ENCODE data around the gene USP17L13. TPM values are rescaled to one million over a fixed set of nuclear protein-coding genes. Genes with fewer than 3 reads are reported as not detected.
"Not testable (repeated sequence)": the region's sequence is repeated elsewhere in the genome, so short reads cannot be mapped to it uniquely, and the experiment has no call there.

USP17L13 gene
- total and polyA plus RNA-seq, 2 donors (not counting 3 experiments of a cell fraction or from before 2014, with no cell fraction given): not detected

GRCh38 chr4:9262572-9262971 lies 37.9 kb downstream of the USP17L13 start, which contains the start of gene USP17L21:
TSS of gene USP17L21 (plus strand) at chr4:9262872. CDS start at chr4:9262872, 0 bp downstream.
- H3K4me2 ChIP-seq (ENCODE audit: insufficient read depth, low read length); BruUV-seq (replicated peaks); DNase-seq (ENCODE audit: low read depth, low spot score): not testable (repeated sequence)

GRCh38 chr4:9267319-9267718 lies 42.6 kb downstream of the USP17L13 start, which contains the start of gene USP17L22:
TSS of gene USP17L22 (plus strand) at chr4:9267619. CDS start at chr4:9267619, 0 bp downstream.
- H3K36me3 ChIP-seq (ENCODE audit: control insufficient read depth in 2 of 2, extremely low read depth in 1 of 2, insufficient read depth in 2 of 2, low read length in 2 of 2); H3K27me3 ChIP-seq (ENCODE audit: control insufficient read depth in 2 of 2, insufficient read depth in 2 of 2, low read length in 2 of 2); H3K9me1 ChIP-seq (replicated peaks; ENCODE audit: control insufficient read depth, extremely low read depth, insufficient read depth, low read length); H2AFZ ChIP-seq (ENCODE audit: low read depth, low read length); H3K27ac ChIP-seq (ENCODE audit: insufficient read depth, low read depth, low read length); H3K4me1 ChIP-seq (ENCODE audit: control insufficient read depth, extremely low read depth, insufficient read depth, low read length); H3K9me3 ChIP-seq (replicated peaks; ENCODE audit: control insufficient read depth, insufficient read depth, low read length); BruUV-seq (replicated peaks); H4K20me1 ChIP-seq (replicated peaks; ENCODE audit: control insufficient read depth, extremely low read depth, insufficient read depth, low read length); H3K79me2 ChIP-seq (ENCODE audit: control insufficient read depth, insufficient read depth, low read length); CTCF ChIA-PET; H3K4me2 ChIP-seq (ENCODE audit: insufficient read depth, low read length); FAIRE-seq; H3K4me3 ChIP-seq (replicated peaks in 1 of 3; ENCODE audit: insufficient read depth in 1 of 3, low read depth in 1 of 3, low read length in 3 of 3); POLR2A ChIA-PET; dilution Hi-C loops (cut with MboI; ENCODE audit: extremely low pct_ligation_motif_present, low sequenced_read_pairs); H3K9ac ChIP-seq (replicated peaks; ENCODE audit: extremely low read depth, insufficient read depth, low read length); intact Hi-C loops (cut with micrococcal nuclease); DNase-seq (ENCODE audit: low read depth, low spot score): not testable (repeated sequence)

More at GRCh38 chr4:9262572-9262971, 37.9 kb downstream of the USP17L13 start, which contains the start of gene USP17L21:
- POLR2A ChIA-PET; H3K9me3 ChIP-seq (replicated peaks; ENCODE audit: control insufficient read depth, insufficient read depth, low read length); CTCF ChIA-PET; H3K9ac ChIP-seq (replicated peaks; ENCODE audit: extremely low read depth, insufficient read depth, low read length); intact Hi-C loops (cut with micrococcal nuclease); H3K4me1 ChIP-seq (ENCODE audit: control insufficient read depth, extremely low read depth, insufficient read depth, low read length); H2AFZ ChIP-seq (ENCODE audit: low read depth, low read length); H3K27me3 ChIP-seq (ENCODE audit: control insufficient read depth in 2 of 2, insufficient read depth in 2 of 2, low read length in 2 of 2); FAIRE-seq; H4K20me1 ChIP-seq (replicated peaks; ENCODE audit: control insufficient read depth, extremely low read depth, insufficient read depth, low read length); H3K27ac ChIP-seq (ENCODE audit: insufficient read depth, low read depth, low read length); H3K4me3 ChIP-seq (replicated peaks in 1 of 3; ENCODE audit: insufficient read depth in 1 of 3, low read depth in 1 of 3, low read length in 3 of 3); H3K79me2 ChIP-seq (ENCODE audit: control insufficient read depth, insufficient read depth, low read length); H3K9me1 ChIP-seq (replicated peaks; ENCODE audit: control insufficient read depth, extremely low read depth, insufficient read depth, low read length); dilution Hi-C loops (cut with MboI; ENCODE audit: extremely low pct_ligation_motif_present, low sequenced_read_pairs); H3K36me3 ChIP-seq (ENCODE audit: control insufficient read depth in 2 of 2, extremely low read depth in 1 of 2, insufficient read depth in 2 of 2, low read length in 2 of 2): not testable (repeated sequence)

- H3K9me1 ChIP-seq (replicated peaks; ENCODE audit: control insufficient read depth, extremely low read depth, insufficient read depth, low read length); H3K27ac ChIP-seq (ENCODE audit: insufficient read depth, low read depth, low read length); H3K4me3 ChIP-seq (replicated peaks in 1 of 3; ENCODE audit: insufficient read depth in 1 of 3, low read depth in 1 of 3, low read length in 3 of 3); DNase-seq (ENCODE audit: low read depth, low spot score); H4K20me1 ChIP-seq (replicated peaks; ENCODE audit: control insufficient read depth, extremely low read depth, insufficient read depth, low read length); CTCF ChIA-PET; dilution Hi-C loops (cut with MboI; ENCODE audit: extremely low pct_ligation_motif_present, low sequenced_read_pairs); H3K27me3 ChIP-seq (ENCODE audit: control insufficient read depth in 2 of 2, insufficient read depth in 2 of 2, low read length in 2 of 2); H3K9ac ChIP-seq (replicated peaks; ENCODE audit: extremely low read depth, insufficient read depth, low read length); H3K4me2 ChIP-seq (ENCODE audit: insufficient read depth, low read length); H3K4me1 ChIP-seq (ENCODE audit: control insufficient read depth, extremely low read depth, insufficient read depth, low read length); H3K9me3 ChIP-seq (replicated peaks; ENCODE audit: control insufficient read depth, insufficient read depth, low read length); H3K36me3 ChIP-seq (ENCODE audit: control insufficient read depth in 2 of 2, extremely low read depth in 1 of 2, insufficient read depth in 2 of 2, low read length in 2 of 2); H2AFZ ChIP-seq (ENCODE audit: low read depth, low read length); intact Hi-C loops (cut with micrococcal nuclease); H3K79me2 ChIP-seq (ENCODE audit: control insufficient read depth, insufficient read depth, low read length); BruUV-seq (replicated peaks); POLR2A ChIA-PET: not testable (repeated sequence)
- FAIRE-seq: peak; percentile 24
These were observed 47.0 kb downstream of the USP17L13 start for GRCh38 chr4:9271719-9272118.

Other genes starting within 250 kb of the USP17L13 start
- gene FAM90A26, start 54.5 kb upstream of the USP17L13 start, total RNA-seq: not detected in 2 replicates
- not detected in 2 replicates for gene FAM90A26, start 54.5 kb upstream of the USP17L13 start, polyA plus RNA-seq
- not detected in 2 replicates for gene USP17L10, start 14.2 kb upstream of the USP17L13 start, total RNA-seq
- not detected in 2 replicates for gene USP17L10, start 14.2 kb upstream of the USP17L13 start, polyA plus RNA-seq
- not detected in 2 replicates for gene USP17L11, start 9.5 kb upstream of the USP17L13 start, total RNA-seq
- not detected in 2 replicates for gene USP17L11, start 9.5 kb upstream of the USP17L13 start, polyA plus RNA-seq
- gene USP17L12, start 4.7 kb upstream of the USP17L13 start, total RNA-seq: not detected in 2 replicates
- gene USP17L12, start 4.7 kb upstream of the USP17L13 start, polyA plus RNA-seq: not detected in 2 replicates
- not detected in 2 replicates for gene USP17L15, start 9.5 kb downstream of the USP17L13 start, total RNA-seq
- not detected in 2 replicates for gene USP17L15, start 9.5 kb downstream of the USP17L13 start, polyA plus RNA-seq
- gene USP17L17, start 19.0 kb downstream of the USP17L13 start, total RNA-seq: not detected in 2 replicates
- not detected in 2 replicates for gene USP17L17, start 19.0 kb downstream of the USP17L13 start, polyA plus RNA-seq
- not detected in 2 replicates for gene USP17L18, start 23.7 kb downstream of the USP17L13 start, total RNA-seq
- not detected in 2 replicates for gene USP17L18, start 23.7 kb downstream of the USP17L13 start, polyA plus RNA-seq
- gene USP17L19, start 28.5 kb downstream of the USP17L13 start, total RNA-seq: not detected in 2 replicates
- not detected in 2 replicates for gene USP17L19, start 28.5 kb downstream of the USP17L13 start, polyA plus RNA-seq
- gene USP17L20, start 33.2 kb downstream of the USP17L13 start, total RNA-seq: not detected in 2 replicates
- gene USP17L20, start 33.2 kb downstream of the USP17L13 start, polyA plus RNA-seq: not detected in 2 replicates
- gene USP17L21, start 38.0 kb downstream of the USP17L13 start, total RNA-seq: not detected in 2 replicates
- not detected in 2 replicates for gene USP17L21, start 38.0 kb downstream of the USP17L13 start, polyA plus RNA-seq
- gene USP17L22, start 42.7 kb downstream of the USP17L13 start, total RNA-seq: not detected in 2 replicates
- not detected in 2 replicates for gene USP17L22, start 42.7 kb downstream of the USP17L13 start, polyA plus RNA-seq
- not detected in 2 replicates for gene USP17L24, start 100.3 kb downstream of the USP17L13 start, total RNA-seq
- gene USP17L24, start 100.3 kb downstream of the USP17L13 start, polyA plus RNA-seq: not detected in 2 replicates
- not detected in 2 replicates for gene USP17L25, start 105.0 kb downstream of the USP17L13 start, total RNA-seq
- not detected in 2 replicates for gene USP17L25, start 105.0 kb downstream of the USP17L13 start, polyA plus RNA-seq
- gene USP17L26, start 109.8 kb downstream of the USP17L13 start, total RNA-seq: not detected in 2 replicates
- gene USP17L26, start 109.8 kb downstream of the USP17L13 start, polyA plus RNA-seq: not detected in 2 replicates
- gene USP17L5, start 114.5 kb downstream of the USP17L13 start, total RNA-seq: not detected in 2 replicates
- not detected in 2 replicates for gene USP17L5, start 114.5 kb downstream of the USP17L13 start, polyA plus RNA-seq
- gene USP17L27, start 119.3 kb downstream of the USP17L13 start, total RNA-seq: not detected in 2 replicates
- gene USP17L27, start 119.3 kb downstream of the USP17L13 start, polyA plus RNA-seq: not detected in 2 replicates
- not detected in 2 replicates for gene USP17L28, start 124.0 kb downstream of the USP17L13 start, total RNA-seq
- not detected in 2 replicates for gene USP17L28, start 124.0 kb downstream of the USP17L13 start, polyA plus RNA-seq
- gene USP17L29, start 128.7 kb downstream of the USP17L13 start, total RNA-seq: not detected in 2 replicates
- not detected in 2 replicates for gene USP17L29, start 128.7 kb downstream of the USP17L13 start, polyA plus RNA-seq
- gene USP17L30, start 138.2 kb downstream of the USP17L13 start, total RNA-seq: not detected in 2 replicates
- gene USP17L30, start 138.2 kb downstream of the USP17L13 start, polyA plus RNA-seq: not detected in 2 replicates
- gene DEFB131A, start 219.5 kb downstream of the USP17L13 start, total RNA-seq: not detected in 2 replicates
- not detected in 2 replicates for gene DEFB131A, start 219.5 kb downstream of the USP17L13 start, polyA plus RNA-seq

Data from endothelial cell of umbilical vein (primary cell).